K562 (cell line): Measurements from ENCODE around the gene INCA1. TPM values are rescaled to one million over a fixed set of nuclear protein-coding genes. Genes with fewer than 3 reads are reported as not detected.

Source experiments
- ATAC-seq: fragments of 200-7000 bp; cut with Tn5 transposase; 3 replicates; pipeline ENCODE4 v1.9.1; 2020; ENCODE audit warnings: moderate library complexity
- BruUV-seq: library from RNA; stranded (reverse); fragments of 400-500 nt; replicated peaks from 2 replicates; lab custom pipeline; 2021; lab: Mats Ljungman, UMichigan
- CTCF ChIA-PET: fragments of 300-600 bp; formaldehyde crosslinking; extraction: SDS; loops from one replicate; lab custom pipeline; 2021; ENCODE audit warnings: low intra/inter-chr PET ratio; lab: Yijun Ruan, JAX
- POLR2A ChIA-PET: fragments of 300-600, 350-650 bp; sonication (Branson Sonifier 250); formaldehyde crosslinking; extraction: SDS; loops from one replicate; lab custom pipeline; 2021; ENCODE audit warnings: antibody characterized with exemption, inconsistent platforms; lab: Yijun Ruan, JAX
- DNase-seq, 4 experiments: peaks; one replicate each; pipeline versions ENCODE4 v3.0.0 to v3.0.0-alpha.2; 2011 to 2018; ENCODE audit warnings: low spot score in 3 of 4, mixed read lengths in 3 of 4; ENCODE audit errors: extremely low read depth in 1 of 4
- FAIRE-seq: peaks from 2 replicates; lab custom pipeline; 2011; peaks lifted over from hg19 to GRCh38; lab: Jason Lieb, UNC
- H2AFZ ChIP-seq: 2 replicates; pipeline ENCODE4 v1.6.0; 2011; ENCODE audit warnings: low read depth, low read length, control low read depth, inconsistent platforms
- H3K27ac ChIP-seq: fragments of 200-600 bp; 3 replicates; pipeline ENCODE4 v1.8.0; 2011; ENCODE audit warnings: low read depth, mild to moderate bottlenecking, control low read depth, inconsistent platforms, low read length, moderate library complexity, mixed read lengths; ENCODE audit errors: extremely low read depth
- H3K27me3 ChIP-seq, 2 experiments: fragments of 300-600 bp in 1 of 2; 2 replicates in 1 of 2; 3 replicates in 1 of 2; pipeline versions ENCODE4 v1.6.0 to v1.8.0; 2011; ENCODE audit warnings: inconsistent platforms in 2 of 2, low read length in 2 of 2, mild to moderate bottlenecking in 1 of 2, mixed read lengths in 1 of 2, moderate library complexity in 1 of 2; ENCODE audit not compliant: control insufficient read depth in 2 of 2, insufficient read depth in 2 of 2
- H3K36me3 ChIP-seq: fragments of 300-600 bp; 3 replicates; pipeline ENCODE4 v1.8.0; 2011; ENCODE audit warnings: mild to moderate bottlenecking, low read length, inconsistent platforms; ENCODE audit not compliant: control insufficient read depth, insufficient read depth
- H3K4me1 ChIP-seq, 2 experiments: fragments of 200-600 bp in 1 of 2; replicated peaks in 1 of 2; 2 replicates in 1 of 2; 3 replicates in 1 of 2; pipeline versions ENCODE4 v1.5.1 to v1.8.0; 2011; ENCODE audit warnings: inconsistent platforms in 2 of 2, low read length in 2 of 2, mild to moderate bottlenecking in 1 of 2, mixed read lengths in 1 of 2, moderate library complexity in 1 of 2; ENCODE audit not compliant: control insufficient read depth in 2 of 2, insufficient read depth in 2 of 2
- H3K4me2 ChIP-seq: 2 replicates; pipeline ENCODE4 v1.6.1; 2011; ENCODE audit warnings: low read length, control low read depth, inconsistent platforms, mixed read lengths; ENCODE audit not compliant: insufficient read depth
- H3K4me3 ChIP-seq: fragments of 200-600 bp; sonication (generic), shearing (Covaris generic); 2 replicates; pipeline ENCODE4 v1.5.1; 2016; ENCODE audit warnings: control low read depth, inconsistent platforms
- H3K79me2 ChIP-seq: fragments of 200-600 bp; 3 replicates; pipeline ENCODE4 v1.8.0; 2011; ENCODE audit warnings: low read length, inconsistent platforms; ENCODE audit not compliant: control insufficient read depth, insufficient read depth
- H3K9ac ChIP-seq, 2 experiments: 2 replicates each; pipeline versions ENCODE4 v1.6.0 to v1.6.1; 2011; ENCODE audit warnings: low read depth in 2 of 2, low read length in 2 of 2, control low read depth in 1 of 2, inconsistent platforms in 1 of 2, mild to moderate bottlenecking in 1 of 2, mixed read lengths in 1 of 2; ENCODE audit not compliant: insufficient read depth in 1 of 2
- H3K9me1 ChIP-seq: one replicate; pipeline ENCODE4 v1.6.0; 2011; ENCODE audit warnings: inconsistent platforms, mild to moderate bottlenecking, low read length, moderate library complexity; ENCODE audit not compliant: control insufficient read depth, insufficient read depth
- H3K9me3 ChIP-seq: replicated peaks from 2 replicates; pipeline ENCODE4 v1.5.1; 2011; ENCODE audit warnings: low read depth, low read length, inconsistent platforms; ENCODE audit not compliant: control insufficient read depth, insufficient read depth
- H4K20me1 ChIP-seq: replicated peaks from 2 replicates; pipeline ENCODE4 v1.6.1; 2011; ENCODE audit warnings: low read length, inconsistent platforms, mixed read lengths; ENCODE audit not compliant: control insufficient read depth, insufficient read depth
- BMI1 ChIP-seq: fragments of 150-350 bp; IDR thresholded peaks from 2 replicates; pipeline ENCODE4 v1.6.1; 2014; ENCODE audit warnings: low read length
- ETS1 ChIP-seq: conservative IDR thresholded peaks from 2 replicates; pipeline ENCODE4 v1.6.1; 2011; ENCODE audit warnings: low read depth, mild to moderate bottlenecking, low read length; ENCODE audit not compliant: control insufficient read depth
- MCM3 ChIP-seq: fragments of 450-650 bp; IDR thresholded peaks from 2 replicates; pipeline ENCODE4 v1.6.1; 2016
- PKNOX1 ChIP-seq: fragments of 450-650 bp; IDR thresholded peaks from 2 replicates; pipeline ENCODE4 v1.6.1; 2016
- SNRNP70 ChIP-seq: fragments of 200-400 bp; formaldehyde crosslinking; optimal IDR thresholded peaks from 2 replicates; pipeline ENCODE3; 2017; ENCODE audit warnings: low read depth, low read length
- TARDBP ChIP-seq: fragments of 450-650 bp; IDR thresholded peaks from 2 replicates; pipeline ENCODE4 v1.6.1; 2016
- ZNF41 ChIP-seq: fragments of 250-450 bp; sonication (Bioruptor Pico); conservative IDR thresholded peaks from 2 replicates; pipeline ENCODE4 v1.4.0; 2020; ENCODE audit warnings: mild to moderate bottlenecking
- WGBS: fragments of 100-300 bp; shearing (Covaris generic); methylation state at CpG from one replicate; pipeline ENCODE4 v1.1.6; 2016; ENCODE audit warnings: low coverage, mixed read lengths; ENCODE audit not compliant: insufficient coverage; ENCODE audit errors: missing lambda C conversion rate; 5-methylcytosine and 5-hydroxymethylcytosine counted together
- in situ Hi-C: fragments of 300-500 bp; cut with MboI; formaldehyde crosslinking; loops from 4 replicates; pipeline ENCODE4 v1.15.0; 2018; ENCODE audit warnings: inconsistent platforms, mixed read lengths
- intact Hi-C: fragments of 100-400 bp; cut with micrococcal nuclease; formaldehyde crosslinking; loops from 2 replicates; pipeline ENCODE4 v1.14.2; 2022
- polyA plus RNA-seq, 8 experiments: library from polyadenylated mRNA; depleted of rRNA in 4 of 8; stranded (reverse) in 5 of 8; unstranded in 3 of 8; fragments of >200 nt; fragmentation: Nextera tagmentation in 2 of 8; fragmentation: Illumina TruSeq in 1 of 8; extraction: Ambion mirVana in 2 of 8; extraction: Trizol in 1 of 8; gene quantifications; 2 replicates each; pipeline versions ENCODE4 v1.2.1 to v1.2.3, GENCODE V29; 2011 to 2014; ENCODE audit warnings: inconsistent platforms in 1 of 8, missing spikeins in 1 of 8
- total RNA-seq, 7 experiments: library from RNA; depleted of rRNA in 6 of 7; stranded (reverse); fragments of >200 nt in 6 of 7; fragmentation: Illumina TruSeq in 2 of 7; extraction: Trizol in 2 of 7; gene quantifications; 2 replicates each; pipeline versions ENCODE4 v1.2.1 to v1.2.3, GENCODE V29; 2011 to 2021; ENCODE audit warnings: low replicate concordance in 1 of 7

Gene INCA1
- total and polyA plus RNA-seq, 9 of the 15 experiments (the other 6 are each of a cell fraction or from before 2014, with no cell fraction given): 0.08 to 0.50 (median 0.13) TPM; not detected in 4

GRCh38 chr17:5027916-5028315 is 30.6 kb upstream of the INCA1 start:
- ATAC-seq (no peak), FAIRE-seq (no peak), DNase-seq (no peak)
- intact Hi-C loops (no loop called here), in situ Hi-C loops (no loop called here)
- peaks cover 0 to 5% of the 10 kb centered on the region in 2 experiments; a peak in 3 of 5 replicates for H3K4me1 ChIP-seq
- H3K36me3 ChIP-seq: no peaks in the 10 kb centered on the region
- no peaks in the 10 kb centered on the region for H3K27me3 ChIP-seq
- BruUV-seq: no TSS peak
- TF ChIP-seq MCM3 (no peak), ZNF41 (CRISPR knock-in tag) (no peak), BMI1 (no peak), PKNOX1 (peak; percentile 64), ETS1 (no peak), TARDBP (no peak), SNRNP70 (no peak)
- H3K4me2 ChIP-seq: no peak overlapping the region
- no peaks in the 10 kb centered on the region for H3K9me3 ChIP-seq
- ChIA-PET CTCF (no interaction called here), POLR2A (no interaction called here)
- no peaks in the 10 kb centered on the region for H3K9me1 ChIP-seq
- H3K27ac ChIP-seq: no peak overlapping the region
- H3K4me3 ChIP-seq: no peak overlapping the region
- WGBS: 21% methylated on average over 5 of the region's 5 CpGs
- no peak overlapping the region for H2AFZ ChIP-seq
- H3K9ac ChIP-seq: no peak overlapping the region
- H4K20me1 ChIP-seq: no peaks in the 10 kb centered on the region
- H3K79me2 ChIP-seq: no peaks in the 10 kb centered on the region
